Umbilical cord (tissue), 2 donors: ENCODE data around the gene SLA2. TPM values are rescaled to one million over a fixed set of nuclear protein-coding genes. Genes with fewer than 3 reads are reported as not detected.
"Not testable (repeated sequence)": the region's sequence is repeated elsewhere in the genome, so short reads cannot be mapped to it uniquely, and the experiment has no call there.

Experiments
- DNase-seq: peaks from one replicate; pipeline ENCODE4 v3.0.0-alpha.2; 2015; ENCODE audit warnings: low spot score
- total RNA-seq: library from RNA; depleted of rRNA; stranded (reverse); fragments of >200 nt; gene quantifications from one replicate; pipeline ENCODE4 v1.2.3, GENCODE V29; 2014; ENCODE audit warnings: low replicate concordance; ENCODE audit not compliant: insufficient read depth

Gene SLA2
- not detected for total RNA-seq

GRCh38 chr20:36645998-36646397 is at the start of gene SLA2:
Gene SLA2, minus strand, starts transcription at chr20:36646196. Its CDS starts 4,861 bp downstream, at chr20:36641335.
- DNase-seq: no peak

- not testable (repeated sequence) for DNase-seq
Observed at GRCh38 chr20:36695467-36695866, 49.5 kb upstream of the SLA2 start.

DNA sequence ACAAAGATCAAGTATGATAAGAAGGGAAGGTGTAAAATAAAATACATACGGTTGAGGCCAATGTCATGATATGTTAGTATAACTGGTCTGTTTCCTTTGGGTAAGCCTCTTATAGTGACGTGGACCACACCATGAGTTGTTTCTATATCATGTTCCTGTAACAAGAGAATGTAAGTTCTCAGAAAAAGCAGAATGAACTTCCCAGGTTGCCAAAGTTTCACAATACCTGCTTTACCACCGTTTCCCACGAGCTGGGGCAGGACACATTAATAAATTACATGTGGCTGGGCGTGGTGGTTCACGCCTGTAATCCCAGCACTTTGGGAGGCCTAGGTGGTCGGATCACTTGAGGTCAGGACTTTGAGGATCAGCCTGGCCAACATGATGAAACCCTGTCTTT is 42.6 kb upstream of the SLA2 start:
- DNase-seq: no peak

DNA sequence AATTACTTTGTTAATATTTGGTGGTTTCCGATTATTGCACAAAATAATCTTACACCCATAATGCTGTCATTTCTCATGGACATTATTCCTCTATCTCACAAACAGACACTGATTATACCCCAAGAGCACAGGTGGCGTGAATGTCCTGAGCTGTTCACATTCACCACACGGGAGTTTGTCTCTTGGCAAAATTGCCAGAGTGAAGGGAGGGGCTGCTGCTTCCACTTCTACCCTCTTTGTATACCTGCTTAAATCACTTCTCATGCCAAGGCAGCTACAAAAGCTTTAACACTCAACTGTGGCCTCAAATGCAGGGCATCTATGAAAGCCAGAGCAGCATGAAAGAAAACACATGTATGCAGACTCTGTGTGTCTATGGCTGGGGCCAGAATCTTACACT is 41.9 kb upstream of the SLA2 start:
- DNase-seq: no peak

DNA sequence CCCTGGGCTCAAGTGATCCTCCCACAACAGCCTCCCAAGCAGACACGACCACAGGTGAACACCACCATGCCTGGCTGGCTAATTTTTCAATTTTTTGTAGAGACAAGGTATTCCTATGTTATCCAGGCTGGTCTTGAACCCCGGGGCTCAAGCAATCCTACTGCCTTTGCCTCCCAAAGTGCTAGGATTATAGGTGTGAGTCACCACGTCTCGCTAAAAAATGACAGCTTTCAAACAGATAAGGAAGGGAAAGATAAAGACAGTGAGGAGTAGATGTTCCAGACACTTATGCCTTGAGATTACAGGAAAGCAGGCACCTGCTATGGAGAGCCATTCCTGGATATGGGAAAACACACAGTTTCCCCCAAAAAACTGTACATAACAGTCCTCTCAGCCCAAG is 40.9 kb upstream of the SLA2 start:
- no peak for DNase-seq

GRCh38 chr20:36686504-36686903 is 40.5 kb upstream of the SLA2 start:
- DNase-seq: no peak

- no peak for DNase-seq
Observed at GRCh38 chr20:36684747-36685146, 38.8 kb upstream of the SLA2 start.

- no peak for DNase-seq
Observed at GRCh38 chr20:36682311-36682710, 36.3 kb upstream of the SLA2 start.

- DNase-seq: no peak
Observed at GRCh38 chr20:36677422-36677771, 31.4 kb upstream of the SLA2 start.

- no peak for DNase-seq
Observed at GRCh38 chr20:36676701-36677421, 30.9 kb upstream of the SLA2 start.

GRCh38 chr20:36675545-36675944 is 29.5 kb upstream of the SLA2 start:
- not testable (repeated sequence) for DNase-seq

GRCh38 chr20:36672991-36673390 is 27.0 kb upstream of the SLA2 start:
- DNase-seq: peak; percentile 37

DNA sequence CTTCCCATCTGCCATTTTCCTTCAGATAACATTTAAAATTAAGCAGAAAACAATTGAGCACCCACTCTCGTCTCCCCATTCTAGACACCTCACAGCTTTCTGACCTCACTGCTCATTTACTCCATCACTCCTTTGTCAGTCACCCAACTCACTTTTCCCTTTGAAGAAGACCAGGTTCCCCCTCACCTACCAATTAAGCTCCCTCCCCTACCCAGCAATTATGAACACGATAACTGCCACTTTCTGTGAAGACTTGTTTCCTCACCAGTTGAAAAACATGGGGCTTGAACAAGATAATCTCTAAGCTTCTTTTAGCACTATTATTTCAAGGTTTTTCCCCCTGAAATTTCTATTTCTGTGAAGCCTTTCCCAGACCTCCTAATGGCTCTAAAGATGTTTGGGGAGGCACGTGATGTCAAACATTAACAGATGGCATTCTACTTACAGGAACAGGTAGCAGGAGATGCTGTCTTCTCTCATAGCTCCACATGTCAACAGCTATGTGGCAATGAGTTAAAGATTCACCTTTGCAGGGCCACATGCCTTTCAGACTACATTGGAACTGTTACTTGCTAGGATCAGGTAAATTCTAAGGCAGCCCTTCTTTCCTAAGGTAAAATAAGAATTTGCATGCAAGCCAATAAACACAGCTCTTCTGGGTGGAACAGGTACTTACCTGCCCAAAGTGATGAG is 24.8 kb upstream of the SLA2 start:
- no peak for DNase-seq

DNA sequence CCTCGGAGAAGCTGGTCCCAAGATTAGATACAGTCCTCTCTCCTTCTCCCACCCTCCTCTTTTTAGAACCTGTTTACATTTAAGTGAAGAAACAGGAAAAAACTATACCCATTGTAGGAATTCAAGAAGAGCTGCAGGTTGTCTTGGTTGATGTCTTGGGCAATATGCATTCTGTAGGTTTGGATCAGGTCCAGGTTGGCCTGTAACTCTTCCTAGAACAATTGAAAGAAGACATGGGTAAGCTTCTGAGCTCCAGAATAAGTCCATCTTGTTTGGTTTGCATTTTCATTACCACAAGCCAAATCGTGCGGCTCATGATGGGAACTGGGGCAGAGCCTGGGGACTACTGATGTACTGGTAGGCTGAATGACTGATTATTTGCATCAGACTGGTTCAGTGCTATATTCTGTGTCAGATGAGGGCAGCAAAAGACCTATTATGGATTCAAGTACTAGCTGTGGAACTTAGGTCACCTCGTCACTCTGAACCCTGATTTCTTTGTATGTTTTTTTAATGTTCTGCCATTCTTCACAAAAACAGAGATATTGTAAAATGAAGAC is 20.3 kb upstream of the SLA2 start:
- DNase-seq: peak; percentile 32

GRCh38 chr20:36663031-36663430 is 17.0 kb upstream of the SLA2 start:
- DNase-seq: no peak

DNA sequence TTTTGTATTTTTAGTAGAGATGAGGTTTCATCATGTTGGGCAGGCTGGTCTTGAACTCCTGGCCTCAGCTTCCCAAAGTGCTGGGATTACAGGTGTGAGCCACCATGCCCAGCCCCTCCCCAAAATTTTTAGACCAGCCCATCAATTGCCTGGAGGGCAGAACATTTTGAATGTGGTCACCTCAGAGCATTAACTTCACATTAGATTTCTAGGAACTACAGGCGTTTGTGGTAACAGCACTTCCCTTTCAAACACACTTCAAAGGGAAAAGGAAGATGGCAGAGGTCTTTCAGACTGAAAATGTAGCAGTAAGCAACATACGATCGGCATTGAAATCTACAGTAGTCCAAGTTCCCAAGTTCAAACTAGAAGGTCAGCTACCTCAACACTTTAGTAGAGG is 12.3 kb upstream of the SLA2 start:
- DNase-seq: no peak

DNA sequence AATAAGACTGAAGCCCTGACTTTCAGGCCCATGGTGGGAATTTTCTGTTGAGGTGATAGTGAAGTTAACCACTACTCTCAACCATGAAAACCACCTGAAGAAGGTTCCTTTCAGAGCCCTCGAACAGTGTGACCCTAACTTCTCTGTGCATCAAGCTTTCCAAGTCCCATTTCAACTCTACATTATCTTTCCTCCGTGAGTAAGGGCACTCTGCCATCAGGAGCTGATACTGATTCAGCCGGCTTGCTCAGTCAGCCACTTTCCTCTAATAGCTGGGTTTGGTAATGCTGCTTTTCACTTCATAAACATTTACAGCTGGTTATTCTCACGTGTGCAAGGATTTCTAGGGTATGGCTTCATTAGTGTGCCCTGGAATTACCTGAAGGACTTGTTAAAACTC is 10.7 kb upstream of the SLA2 start:
- peak; percentile 17 for DNase-seq

DNA sequence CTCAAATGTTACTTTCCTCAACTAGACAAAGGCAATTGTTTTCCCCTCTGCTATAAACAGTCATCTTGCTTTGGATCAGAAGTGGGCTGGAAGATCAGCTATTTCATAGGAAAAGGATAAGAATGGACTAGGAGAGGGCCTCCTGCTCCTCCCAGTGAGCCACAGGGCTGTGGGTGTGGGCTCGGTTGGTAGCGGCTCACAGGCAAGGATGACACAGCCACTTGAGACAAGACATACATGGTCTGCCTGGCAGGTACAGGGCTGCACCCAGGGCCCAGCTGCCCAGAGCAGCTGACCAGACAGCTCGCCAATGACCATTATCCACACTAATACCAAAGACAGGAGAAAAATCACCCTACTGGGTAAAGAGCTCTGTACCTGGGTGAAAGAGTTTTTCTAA is 9.0 kb upstream of the SLA2 start:
- no peak for DNase-seq

DNA sequence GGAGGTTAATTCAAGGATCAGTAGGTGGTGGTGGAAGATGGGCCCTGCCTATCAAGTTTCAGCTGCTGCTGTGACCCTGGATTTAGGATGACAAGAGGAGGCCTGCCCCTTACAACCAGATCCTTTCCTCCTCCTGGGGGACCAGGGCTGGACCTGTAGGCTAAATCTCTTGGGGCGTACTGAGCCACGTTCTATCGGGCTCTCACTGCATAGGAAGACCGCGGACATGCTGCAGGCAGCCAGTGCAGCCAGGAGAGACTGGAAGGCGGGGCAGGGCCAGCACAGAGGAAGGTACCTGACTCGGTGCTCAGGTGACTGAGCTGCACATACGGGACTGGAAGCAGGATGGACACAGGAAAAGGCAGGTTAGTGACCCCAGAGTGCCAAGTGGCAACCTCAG is 8.5 kb upstream of the SLA2 start:
- no peak for DNase-seq

- DNase-seq: no peak
Observed at GRCh38 chr20:36653456-36653855, 7.5 kb upstream of the SLA2 start.

- no peak for DNase-seq
Observed at GRCh38 chr20:36647196-36648121, 1.5 kb upstream of the SLA2 start.

DNA sequence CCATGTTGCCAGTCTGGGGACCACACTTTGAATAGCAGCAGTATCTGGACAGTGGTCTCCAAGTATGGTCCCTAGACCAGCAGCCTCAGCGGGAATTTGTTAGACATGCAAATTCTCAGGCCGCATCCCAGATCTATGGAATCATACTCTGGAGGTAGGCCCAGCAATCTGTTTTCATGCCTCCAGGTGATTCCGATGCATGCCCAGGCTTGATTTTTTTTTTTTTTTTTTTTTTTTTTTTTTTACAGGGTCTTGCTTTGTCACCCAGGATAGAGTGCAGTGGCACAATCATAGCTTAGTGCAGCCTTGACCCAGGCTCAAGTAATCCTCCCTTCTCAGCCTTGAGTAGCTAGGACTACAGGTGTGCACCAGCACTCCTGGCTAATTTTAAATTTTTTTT is 682 bp upstream of the SLA2 start:
- DNase-seq: no peak
